Muscle of back (tissue), 11 donors: ENCODE results near the gene ZFR2. TPM values are rescaled to one million over a fixed set of nuclear protein-coding genes. Genes with fewer than 3 reads are reported as not detected.

Source experiments
- DNase-seq, 3 donors: peaks; one replicate each; pipeline versions ENCODE4 v3.0.0 to v3.0.0-alpha.2; 2013
- polyA plus RNA-seq, 10 donors: library from polyadenylated mRNA; unstranded; fragments of 120-200 nt; gene quantifications; one replicate each; pipeline ENCODE4 v1.2.1, GENCODE V29; 2013; ENCODE audit not compliant: insufficient read length in 10 of 10

The ZFR2 gene
- polyA plus RNA-seq, 10 donors, result 0.27 to 0.52 (median 0.29) TPM; not detected in 6

DNA sequence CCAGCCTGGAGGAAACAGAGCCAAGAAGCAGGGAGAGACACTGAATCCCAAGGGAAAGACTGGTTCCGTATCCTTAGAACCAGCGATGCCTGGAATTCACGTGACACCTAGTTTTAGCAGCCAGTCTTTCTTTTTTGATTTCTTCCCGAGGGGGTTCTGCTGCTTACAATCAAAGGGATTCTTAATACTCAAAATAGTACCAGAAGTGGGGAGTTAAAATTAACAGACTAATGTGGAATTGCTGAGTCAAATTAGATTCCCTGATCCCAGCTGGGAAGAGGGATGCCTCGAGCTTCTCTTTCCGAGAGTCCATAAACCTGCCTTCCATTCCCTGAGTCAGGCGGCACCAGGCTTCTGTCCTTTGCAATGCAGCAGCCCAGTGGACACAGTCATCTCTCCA lies 77.9 kb downstream of the ZFR2 start:
- DNase-seq, result no peak

DNA sequence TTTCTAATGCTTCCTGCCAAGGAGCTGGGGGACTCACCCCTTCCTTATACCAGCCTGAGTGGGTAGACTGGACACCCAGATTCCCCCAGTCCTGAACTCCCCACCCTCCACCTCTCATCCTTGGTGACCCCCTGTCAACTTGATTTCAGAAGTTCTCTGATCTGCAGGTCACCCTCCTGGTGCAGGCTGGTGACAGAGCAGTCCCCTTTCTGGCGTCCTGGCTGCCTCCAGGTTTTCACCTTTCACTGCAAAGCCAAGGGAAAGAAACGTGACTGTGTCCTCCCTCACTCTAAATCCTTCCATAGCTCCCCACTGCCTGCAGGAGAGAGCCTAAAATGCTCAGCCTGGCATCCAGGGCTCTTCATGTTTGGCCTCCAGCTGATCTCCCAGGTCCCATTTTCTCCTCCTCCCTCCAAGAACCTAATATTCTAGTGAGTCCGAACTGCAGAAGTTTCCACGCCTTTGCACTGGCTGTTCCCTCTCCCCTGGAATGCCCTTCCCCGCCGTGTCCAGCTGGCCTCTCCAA lies 78.6 kb downstream of the ZFR2 start:
- no peak for DNase-seq

DNA sequence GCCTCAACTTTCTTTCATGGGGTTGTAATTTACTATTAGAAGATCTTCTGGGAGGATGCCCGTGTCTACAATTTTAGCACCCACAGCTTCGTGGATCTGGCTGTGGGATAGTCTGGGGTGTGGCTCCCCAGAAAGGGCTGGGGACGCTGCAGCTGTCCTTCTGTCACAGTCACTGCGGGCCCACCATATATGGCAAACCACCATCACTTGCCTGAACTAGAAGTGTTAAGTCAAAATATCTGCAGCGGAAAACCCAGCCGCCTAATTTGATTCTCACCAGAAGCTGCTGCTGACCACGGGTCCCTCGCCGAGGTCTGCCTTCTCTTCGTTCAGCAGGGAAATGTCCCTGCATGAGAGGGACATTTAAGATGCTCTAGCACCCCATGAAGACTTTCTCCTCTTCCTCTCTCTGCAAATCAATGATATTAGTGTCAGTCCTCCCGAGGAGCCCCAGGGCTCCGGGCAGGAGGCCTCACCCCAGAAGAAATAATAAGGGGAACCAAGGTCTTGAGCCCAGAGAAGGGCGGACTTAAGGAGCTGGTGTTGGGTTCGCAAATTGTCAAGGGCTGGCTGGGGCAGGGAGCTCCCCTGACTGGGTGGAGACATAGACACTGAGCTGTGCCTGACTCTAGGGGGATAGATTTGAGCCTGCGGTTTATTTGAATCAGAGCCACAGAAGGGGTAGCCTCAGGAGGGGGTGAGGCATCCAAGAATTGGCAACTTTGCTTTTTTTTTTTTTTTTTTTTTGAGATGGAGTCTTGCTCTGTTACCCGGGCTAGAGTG lies 79.7 kb downstream of the ZFR2 start:
- no peak for DNase-seq

DNA sequence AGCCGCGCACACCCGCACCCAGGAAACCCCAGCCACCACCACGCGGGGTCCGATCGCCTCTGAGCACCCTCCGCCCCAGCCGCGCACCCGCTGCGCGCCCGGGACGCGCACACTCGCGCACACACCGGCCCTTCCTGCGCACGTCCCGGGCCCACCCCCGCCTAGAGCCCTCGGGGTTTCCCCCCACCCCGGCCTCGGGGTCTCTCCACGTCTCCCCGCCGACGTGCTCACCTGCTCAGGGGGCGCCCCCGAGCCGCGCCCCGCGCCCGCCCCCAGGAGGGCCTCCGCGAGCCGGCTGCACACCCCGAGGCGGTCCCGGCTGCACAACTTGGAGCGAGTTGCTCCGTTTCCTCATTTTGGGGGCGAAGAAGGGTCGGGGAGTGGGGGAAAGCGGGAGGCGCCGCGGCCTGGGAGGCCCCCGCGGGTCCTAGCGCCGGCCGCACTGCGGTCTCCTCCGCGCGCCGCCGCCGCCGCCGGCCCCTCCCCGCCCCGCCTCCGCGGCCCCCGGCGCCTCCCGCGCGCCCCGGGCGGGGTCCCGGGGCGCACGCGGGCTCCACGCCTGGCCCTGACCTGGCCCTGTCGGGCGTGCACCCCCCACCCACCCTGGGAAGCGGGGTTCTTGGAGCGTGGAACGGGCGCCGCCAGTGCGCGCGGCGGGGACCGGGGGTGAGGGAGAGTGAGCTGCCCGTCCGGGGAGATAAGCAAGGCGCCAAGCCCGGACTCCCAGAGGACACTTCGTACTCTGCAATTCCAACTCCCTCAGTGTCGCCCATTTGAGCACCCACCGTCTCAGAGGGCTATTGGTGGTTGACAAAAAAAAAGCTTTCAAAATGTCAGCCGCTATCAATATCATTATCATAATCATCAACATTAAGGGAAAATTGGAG lies 82.7 kb downstream of the ZFR2 start, which contains the start of gene MATK:
Gene MATK (minus strand): TSS at position 444 of the 887 bp plus-strand sequence. CDS start 1,246 bp downstream, outside the sequence.
- no peak for DNase-seq

DNA sequence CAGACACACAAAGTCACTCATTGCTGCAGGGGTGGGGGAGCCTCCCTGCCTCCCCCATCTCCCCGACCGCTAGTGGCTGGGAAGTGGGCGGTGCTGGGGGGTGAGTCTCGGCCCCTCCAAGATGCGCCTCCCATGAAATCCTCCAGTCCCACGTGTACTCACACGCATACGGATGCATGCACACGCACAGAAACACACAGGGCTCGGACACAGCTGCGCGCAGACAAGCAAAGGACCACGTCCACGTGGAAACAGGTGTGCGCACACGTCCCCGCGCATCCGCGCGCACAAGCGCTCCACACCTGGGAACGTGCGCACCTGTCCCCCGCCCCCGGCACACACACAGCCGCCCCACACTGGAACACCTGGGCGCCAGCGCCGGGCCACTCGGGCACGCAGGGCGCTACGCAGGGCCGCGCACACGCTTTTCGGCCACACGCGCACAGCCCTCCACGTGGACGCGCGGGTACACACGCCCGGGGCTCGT lies 83.3 kb downstream of the ZFR2 start:
- no peak for DNase-seq

DNA sequence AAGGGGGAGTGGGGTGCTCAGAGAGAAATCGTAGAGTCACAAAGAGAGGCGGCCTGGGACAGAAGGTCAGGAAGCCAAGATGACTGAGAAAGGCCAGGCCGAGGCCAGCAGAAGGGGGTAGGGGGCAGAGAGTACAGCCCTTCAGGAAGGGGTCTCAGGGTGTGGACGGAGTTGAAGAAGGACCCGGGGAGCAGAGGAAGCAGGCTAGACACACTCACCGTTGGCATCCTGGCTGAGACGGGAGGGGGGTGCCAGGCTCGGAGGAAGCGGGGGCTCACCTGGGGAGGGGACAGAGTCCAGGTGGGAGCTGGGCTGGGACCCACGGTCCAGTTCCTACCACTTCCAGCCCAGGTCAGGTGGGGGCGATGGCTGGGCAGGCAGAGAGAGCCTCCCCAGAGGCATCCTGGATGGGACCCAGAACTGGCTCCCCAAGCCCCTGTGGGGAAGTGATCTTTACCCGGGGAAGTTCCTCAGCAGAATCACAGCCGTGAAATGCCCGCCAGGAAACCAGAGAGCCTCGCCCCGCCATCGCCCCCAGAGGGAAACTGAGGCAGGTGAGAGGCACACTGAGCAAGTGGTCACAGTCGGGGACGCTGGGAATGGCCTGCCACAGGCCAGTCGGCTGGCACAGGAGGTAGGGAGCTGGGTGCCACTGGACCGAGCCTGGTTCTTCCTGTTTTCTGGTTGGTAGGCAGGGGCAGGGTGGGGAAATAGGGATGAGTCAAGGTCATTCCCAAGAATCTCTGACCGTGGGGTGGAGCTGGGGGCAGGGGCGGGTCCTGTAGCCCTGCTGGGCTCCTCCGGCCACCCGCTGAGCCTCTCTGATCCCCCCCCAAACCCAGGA lies 84.0 kb downstream of the ZFR2 start:
- no peak for DNase-seq

DNA sequence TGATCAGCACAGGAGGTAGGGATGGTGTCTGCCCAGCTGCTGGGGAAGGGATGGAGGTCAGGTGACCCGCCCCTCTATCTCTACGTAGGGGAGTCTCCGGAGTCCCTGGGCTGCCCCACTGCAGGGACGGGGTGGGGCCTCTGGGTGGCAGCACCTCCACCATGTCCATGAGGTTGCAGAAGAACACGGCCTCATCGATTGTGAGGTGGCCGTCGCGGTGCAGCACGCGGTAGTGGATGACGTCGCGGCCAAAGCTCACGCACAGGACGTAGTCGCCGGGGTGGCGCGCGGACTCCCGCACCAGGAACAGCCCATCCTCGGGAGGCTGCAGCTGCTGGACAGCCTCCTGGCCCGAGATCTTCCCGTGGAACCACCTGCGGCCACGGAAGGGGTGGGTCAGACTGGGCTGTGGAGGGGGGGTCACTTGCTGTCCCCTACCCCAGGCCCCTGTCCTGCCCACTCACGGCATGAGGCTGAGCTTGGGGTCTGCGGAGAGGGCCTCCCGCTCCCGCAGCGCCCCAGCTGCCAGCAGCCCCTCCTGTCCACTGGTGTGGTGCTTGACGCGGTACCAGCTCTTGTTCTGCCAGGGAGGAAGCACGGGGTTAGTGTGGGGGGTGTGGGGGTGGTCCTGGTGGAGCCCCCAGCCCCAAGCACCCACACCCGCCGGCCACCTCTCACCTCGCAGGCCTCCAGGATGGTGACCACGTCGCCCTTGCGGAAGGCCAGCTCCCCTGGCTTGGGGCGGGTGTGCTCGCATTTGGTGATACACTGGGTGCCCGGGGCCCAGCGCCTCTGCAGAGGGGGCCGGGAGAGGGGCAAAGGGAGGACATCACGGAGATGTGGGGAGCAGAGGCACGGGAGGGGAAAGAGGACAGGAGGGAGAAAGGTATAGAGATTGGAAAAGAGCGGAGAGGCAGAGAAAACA lies 84.9 kb downstream of the ZFR2 start:
- DNase-seq, result no peak

DNA sequence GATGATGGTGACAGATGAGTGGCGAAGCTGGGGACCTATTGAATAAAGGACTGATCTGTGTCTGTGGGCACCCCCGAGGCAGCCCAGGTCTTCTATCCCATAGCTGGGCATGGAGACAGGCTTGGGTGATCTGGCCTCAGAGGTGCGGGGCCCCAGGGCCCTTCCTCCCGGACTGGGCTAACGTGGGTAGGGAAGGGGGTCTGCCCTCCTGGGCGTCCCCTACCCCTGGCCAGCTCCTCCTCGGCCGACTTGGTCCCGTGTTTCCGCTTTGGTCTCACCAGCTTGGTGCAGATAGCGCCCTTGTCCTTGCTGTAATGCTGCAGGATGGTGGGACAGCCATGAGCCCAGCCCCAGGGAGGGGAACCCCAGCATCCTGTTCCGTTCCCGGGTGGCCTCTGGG lies 85.9 kb downstream of the ZFR2 start:
- DNase-seq, result no peak

DNA sequence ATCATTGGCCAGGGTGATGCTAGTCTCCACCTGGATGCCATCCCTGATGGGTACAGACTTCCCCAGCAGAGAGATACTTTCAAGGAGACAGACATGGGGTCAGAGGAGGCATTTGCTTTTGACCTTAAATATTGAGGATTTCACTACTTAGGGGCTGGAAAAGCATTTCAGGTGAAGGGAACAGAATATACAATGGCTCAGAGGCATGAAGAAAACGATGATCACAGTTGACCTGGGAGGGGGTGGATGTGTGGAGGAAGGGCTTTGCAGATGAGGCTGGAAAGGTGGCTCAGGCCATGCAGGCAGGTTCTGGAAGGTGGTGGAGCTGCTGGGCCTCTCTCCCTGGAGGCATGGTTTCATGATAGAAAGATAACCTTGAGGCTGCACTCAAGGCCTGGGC lies 86.5 kb downstream of the ZFR2 start:
- DNase-seq, result no peak

DNA sequence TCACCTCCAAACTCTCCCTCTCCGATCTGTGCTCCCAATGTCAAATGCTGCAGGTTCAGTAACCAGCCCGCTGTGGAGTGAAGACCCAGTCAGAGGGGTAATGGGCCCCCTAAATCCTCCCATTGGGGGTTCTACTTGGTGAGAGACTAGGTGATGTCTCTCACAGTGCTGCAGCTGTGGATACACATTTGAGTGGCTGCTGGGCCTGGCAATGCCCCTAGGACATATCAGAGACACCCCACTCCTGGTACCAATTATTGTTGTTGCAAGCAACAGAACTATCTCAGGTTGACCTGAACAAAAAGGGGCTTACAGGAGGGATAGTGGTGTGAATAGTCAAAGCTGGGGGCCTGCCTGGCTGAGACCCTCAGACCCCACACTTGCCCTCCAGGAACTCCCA lies 87.2 kb downstream of the ZFR2 start:
- no peak for DNase-seq

DNA sequence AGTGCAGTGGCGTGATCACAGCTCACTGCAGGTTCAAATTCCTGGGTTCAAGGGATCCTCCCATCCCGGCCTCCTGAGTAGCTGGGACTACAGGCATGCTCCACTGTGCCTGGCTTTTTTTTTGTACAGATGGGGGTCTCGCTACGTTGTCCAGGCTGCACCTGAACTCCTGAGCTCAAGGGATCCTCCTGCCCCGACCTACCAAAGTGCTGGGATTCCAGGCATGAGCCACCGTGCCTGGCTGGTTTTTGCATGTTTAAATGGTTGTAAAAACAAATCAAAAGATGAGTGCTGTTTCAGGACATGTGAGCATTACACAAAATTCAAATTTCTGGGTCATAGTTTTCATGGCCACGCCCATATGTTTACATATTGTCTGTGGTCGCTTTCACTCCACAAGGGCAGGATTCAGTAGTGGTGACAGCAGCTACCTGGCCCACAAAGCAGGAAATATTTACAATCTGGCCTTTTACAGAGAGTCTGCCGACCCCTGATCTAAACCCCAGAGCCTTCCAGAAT lies 88.0 kb downstream of the ZFR2 start:
- DNase-seq, result no peak

DNA sequence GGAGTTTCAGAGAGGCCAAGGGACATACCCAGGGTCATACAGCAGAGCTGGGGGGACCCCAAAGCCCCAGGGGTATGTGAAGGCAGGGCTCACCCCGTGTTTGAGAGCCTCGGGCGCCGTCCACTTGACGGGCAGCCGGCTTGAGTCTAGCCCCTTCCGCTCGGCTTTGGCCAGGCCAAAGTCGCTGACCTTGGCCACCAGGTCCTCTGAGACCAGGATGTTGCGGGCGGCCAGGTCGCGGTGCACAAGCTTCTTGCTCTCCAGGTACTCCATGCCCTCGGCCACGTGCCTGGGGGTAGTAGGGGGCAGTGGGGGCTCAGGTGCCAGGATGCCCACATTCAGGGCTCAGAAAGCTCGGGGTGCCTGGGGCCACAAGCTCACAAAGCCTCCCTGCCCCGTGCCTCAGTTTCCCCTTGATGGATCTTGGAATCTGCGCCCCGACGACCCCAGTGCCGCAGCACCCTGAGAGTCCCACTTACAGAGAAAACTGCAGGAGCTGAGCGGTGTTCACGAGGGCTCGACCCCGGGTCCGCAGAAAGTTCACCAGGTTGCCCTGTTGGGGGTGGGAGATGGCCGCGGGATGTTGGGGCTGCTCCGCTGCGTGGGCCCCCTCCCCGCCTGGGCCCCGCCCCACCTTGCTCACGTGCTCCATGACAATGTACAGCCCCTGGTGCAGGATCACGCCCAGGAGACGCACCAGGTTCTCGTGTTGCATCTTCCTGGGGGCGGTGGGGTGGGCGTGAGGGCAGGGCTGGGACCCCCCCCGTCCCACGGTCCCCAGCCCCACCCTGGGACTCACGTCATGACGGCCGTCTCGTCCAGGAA lies 89.7 kb downstream of the ZFR2 start:
- no peak for DNase-seq

DNA sequence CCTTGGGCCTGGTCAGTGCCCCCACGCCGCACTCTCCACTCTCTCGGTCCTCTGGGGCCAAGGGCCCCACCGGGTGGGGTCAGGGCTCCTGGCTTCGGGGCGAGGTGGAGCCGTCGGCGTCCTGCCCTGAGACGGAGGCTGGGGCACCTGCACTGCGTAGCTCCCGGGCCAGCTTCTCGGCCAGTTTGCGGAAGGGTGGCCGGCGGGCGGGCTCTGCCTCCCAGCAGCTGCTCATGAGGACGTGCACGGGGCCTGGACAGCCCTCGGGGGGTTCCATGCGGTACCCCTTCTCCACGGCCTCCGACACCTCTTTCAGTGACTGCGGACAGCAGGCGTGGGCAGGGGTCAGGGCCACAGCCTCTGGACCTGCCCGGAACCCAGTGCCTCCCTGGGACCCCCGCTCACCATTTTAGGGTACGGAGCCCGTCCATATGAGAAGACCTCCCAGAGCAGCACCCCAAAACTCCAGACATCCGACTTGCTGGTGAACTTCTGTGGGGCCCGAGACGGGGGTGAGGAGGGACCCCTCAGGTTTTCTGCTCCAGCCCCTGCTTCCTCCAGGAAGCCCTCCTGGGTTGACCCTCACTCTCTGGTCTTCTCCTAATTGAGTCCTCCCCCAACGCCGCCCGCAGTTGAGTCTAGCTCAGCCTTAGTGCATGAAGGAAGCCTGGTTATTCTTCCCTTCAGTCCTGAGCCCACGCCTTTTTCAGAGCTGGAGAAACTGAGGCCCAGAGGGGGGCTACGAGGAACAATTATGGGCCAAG lies 90.6 kb downstream of the ZFR2 start:
- DNase-seq, result no peak

DNA sequence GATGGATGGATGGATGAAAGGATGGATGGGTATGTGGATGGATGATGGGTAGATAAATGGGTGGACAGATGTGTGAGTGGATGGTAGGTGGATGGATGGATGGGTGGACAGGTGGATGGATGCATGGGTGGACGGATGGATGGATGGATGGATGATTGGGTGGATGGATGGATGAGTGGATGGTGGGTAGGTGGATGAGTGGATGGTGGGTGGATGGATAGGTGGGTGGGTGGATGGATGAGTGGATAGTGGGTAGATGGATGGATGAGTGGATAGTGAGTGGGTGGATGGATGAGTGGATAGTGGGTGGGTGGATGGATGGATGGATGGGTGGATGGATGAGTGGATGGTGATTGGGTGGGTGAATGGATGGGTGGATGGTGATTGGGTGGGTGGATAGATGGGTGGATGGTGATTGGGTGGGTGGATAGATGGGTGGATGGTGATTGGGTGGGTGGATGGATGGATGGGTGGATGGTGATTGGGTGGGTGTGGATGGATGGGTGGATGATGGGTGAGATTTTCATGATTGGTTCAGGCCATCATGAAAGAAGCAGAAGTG lies 92.3 kb downstream of the ZFR2 start:
- no peak for DNase-seq

DNA sequence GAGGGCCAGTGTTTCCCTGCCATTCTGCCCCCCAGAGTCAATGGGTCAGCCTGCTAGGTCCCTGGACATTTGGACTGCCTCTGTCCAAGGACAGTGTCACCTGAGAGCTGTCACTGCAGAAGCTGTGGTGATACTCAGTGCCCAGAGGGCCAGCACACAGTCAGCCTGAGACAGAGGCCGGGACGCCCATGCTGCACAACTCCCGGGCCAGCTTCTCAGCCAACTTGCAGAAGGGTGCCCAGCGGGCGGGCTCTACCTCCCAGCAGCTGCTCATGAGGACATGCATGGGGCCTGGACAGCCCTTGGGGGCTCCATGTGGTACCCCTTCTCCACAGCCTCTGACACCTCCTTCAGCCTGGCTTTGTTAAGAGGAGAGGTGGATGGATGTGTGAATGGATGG lies 93.0 kb downstream of the ZFR2 start:
- DNase-seq, result no peak

DNA sequence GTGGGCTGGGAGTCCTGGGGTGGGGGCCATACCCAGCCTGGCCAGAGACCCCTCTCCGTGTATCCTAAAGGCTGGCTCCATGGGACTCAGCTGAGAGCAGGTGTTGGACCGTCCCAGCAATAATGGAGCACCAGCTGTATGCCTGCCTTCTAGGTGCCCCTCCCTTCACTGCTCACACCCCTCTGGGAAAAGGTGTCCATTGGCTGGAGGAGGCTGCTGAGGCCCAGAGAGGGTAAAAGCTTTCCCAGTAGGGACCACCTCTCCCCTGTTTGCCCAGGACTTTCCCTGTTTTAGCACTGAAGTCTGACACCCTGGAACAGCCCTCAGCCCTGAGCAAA lies 93.5 kb downstream of the ZFR2 start:
- DNase-seq, result no peak

DNA sequence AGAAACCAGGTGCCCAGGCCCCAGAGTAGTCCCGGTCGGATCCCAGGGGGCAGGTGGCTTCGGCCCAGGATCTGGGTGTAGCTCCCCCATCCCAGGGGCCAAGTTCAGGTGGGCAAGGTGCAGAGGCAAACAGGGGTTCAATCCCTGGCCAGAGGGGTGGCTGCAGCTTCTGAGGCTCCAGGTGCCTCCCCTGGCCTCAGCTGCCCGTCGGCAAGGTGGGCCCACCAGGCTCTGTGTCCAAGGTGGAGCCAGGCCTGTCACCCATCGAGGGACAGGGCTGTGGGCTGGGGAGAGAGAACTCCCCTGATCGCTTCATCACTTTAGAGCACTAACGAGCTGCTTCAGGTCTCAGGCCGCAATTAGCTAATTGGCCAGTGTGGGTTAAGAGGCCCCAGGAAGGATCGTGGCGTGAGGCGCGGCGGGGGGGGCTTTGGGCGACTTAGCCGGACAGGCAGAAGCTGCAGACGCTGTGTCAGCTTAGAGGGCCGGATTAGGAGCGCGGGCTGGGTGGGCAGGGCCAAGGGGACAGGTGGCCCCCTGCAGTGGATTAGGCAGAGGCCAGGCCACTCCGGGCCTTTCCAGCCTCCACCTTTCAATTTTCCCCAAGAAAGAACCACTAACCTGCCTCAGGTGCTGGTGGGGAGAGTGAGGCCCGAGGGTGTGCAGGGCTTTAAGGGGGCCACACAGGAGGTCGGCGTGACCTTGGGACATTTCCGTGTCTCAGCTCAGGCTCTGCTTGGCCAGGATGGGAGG lies 94.0 kb downstream of the ZFR2 start:
- no peak for DNase-seq
